B cell (primary cell): ENCODE measurements around the gene SRBD1. TPM values are rescaled to one million over a fixed set of nuclear protein-coding genes. Genes with fewer than 3 reads are reported as not detected.

Experiments
- ATAC-seq: fragments of 200-7000 bp; cut with Tn5 transposase; one replicate; pipeline ENCODE4 v1.10.0; 2021; ENCODE audit warnings: low read depth, mild to moderate bottlenecking, moderate number of reproducible peaks, moderate library complexity
- CTCF ChIA-PET: fragments of 350-600 bp; sonication (Branson Sonifier 250); formaldehyde crosslinking; loops from one replicate; lab custom pipeline; 2021; ENCODE audit warnings: antibody characterized with exemption, inconsistent platforms; lab: Charles Lee
- POLR2A ChIA-PET: fragments of 350-600 bp; sonication (Branson Sonifier 250); formaldehyde crosslinking; loops from one replicate; lab custom pipeline; 2021; ENCODE audit warnings: antibody characterized with exemption; lab: Charles Lee
- DNase-seq: peaks from one replicate; pipeline ENCODE4 v3.0.0; 2013
- H2AFZ ChIP-seq: 2 replicates; pipeline ENCODE4 v1.6.1; 2012; ENCODE audit warnings: mild to moderate bottlenecking, low read depth, low read length; ENCODE audit not compliant: insufficient read depth, poor library complexity, severe bottlenecking
- H3K27ac ChIP-seq, 2 donors: 1 replicate in 1 of 2; 2 replicates in 1 of 2; pipeline ENCODE4 v1.5.1; 2012 to 2013; ENCODE audit warnings: low read length in 2 of 2, mild to moderate bottlenecking in 2 of 2, moderate library complexity in 1 of 2
- H3K27me3 ChIP-seq, 4 experiments: fragments of 200-600 bp in 1 of 4; sonication (generic) in 1 of 4; replicated peaks in 1 of 4; 1 replicate in 2 of 4; 2 replicates in 2 of 4; pipeline versions ENCODE4 v1.6.1 to v1.7.0; 2013 to 2016; ENCODE audit warnings: low read length in 3 of 4, mild to moderate bottlenecking in 2 of 4, mixed read lengths in 1 of 4, moderate library complexity in 1 of 4; ENCODE audit not compliant: insufficient read depth in 4 of 4, control insufficient read depth in 3 of 4; ENCODE audit errors: control extremely low read depth in 1 of 4
- H3K36me3 ChIP-seq, 2 experiments: replicated peaks in 1 of 2; 1 replicate in 1 of 2; 2 replicates in 1 of 2; pipeline versions ENCODE4 v1.6.1 to v1.7.1; 2013; ENCODE audit warnings: low read length in 1 of 2; ENCODE audit not compliant: insufficient read depth in 2 of 2, control insufficient read depth in 1 of 2; ENCODE audit errors: control extremely low read depth in 1 of 2, extremely low read depth in 1 of 2
- H3K4me1 ChIP-seq, 2 donors: fragments of 200-600 bp in 1 of 2; sonication (generic) in 1 of 2; 1 replicate in 1 of 2; 2 replicates in 1 of 2; pipeline versions ENCODE4 v1.5.1 to v1.6.1; 2013 to 2017; ENCODE audit warnings: low read length in 2 of 2; ENCODE audit not compliant: control insufficient read depth in 2 of 2, insufficient read depth in 2 of 2
- H3K4me2 ChIP-seq: replicated peaks from 2 replicates; pipeline ENCODE3; 2012; ENCODE audit warnings: mild to moderate bottlenecking, low read depth, low read length; ENCODE audit not compliant: poor library complexity, severe bottlenecking
- H3K4me3 ChIP-seq, 5 experiments: fragments of 200-600 bp in 1 of 5; sonication (generic) in 1 of 5; 1 replicate in 3 of 5; 2 replicates in 2 of 5; pipeline versions ENCODE4 v1.5.1 to v1.7.0; 2011 to 2016; ENCODE audit warnings: low read length in 4 of 5, mild to moderate bottlenecking in 4 of 5, low read depth in 2 of 5, control low read depth in 1 of 5, moderate library complexity in 1 of 5; ENCODE audit not compliant: insufficient read depth in 1 of 5; ENCODE audit errors: control extremely low read depth in 1 of 5, extremely low read depth in 1 of 5
- H3K79me2 ChIP-seq: fragments of 200-600 bp; sonication (generic); one replicate; pipeline ENCODE4 v1.6.0; 2016; ENCODE audit warnings: low read length; ENCODE audit not compliant: control insufficient read depth, insufficient read depth
- H3K9ac ChIP-seq: fragments of 200-600 bp; sonication (generic); 2 replicates; pipeline ENCODE4 v1.6.1; 2017; ENCODE audit warnings: mild to moderate bottlenecking, low read length, moderate library complexity
- H3K9me3 ChIP-seq, 3 donors: one replicate each; pipeline versions ENCODE4 v1.6.1 to v1.7.1; 2013; ENCODE audit warnings: low read length in 2 of 3; ENCODE audit not compliant: control insufficient read depth in 2 of 3, insufficient read depth in 1 of 3; ENCODE audit errors: control extremely low read depth in 1 of 3
- H4K20me1 ChIP-seq: 2 replicates; pipeline ENCODE4 v1.6.0; 2012; ENCODE audit warnings: mild to moderate bottlenecking, low read length; ENCODE audit not compliant: insufficient read depth, control insufficient read depth, poor library complexity, severe bottlenecking
- H3K27ac Mint-ChIP-seq: one replicate; pipeline ENCODE4 v1.8.0; 2021; ENCODE audit warnings: mixed read lengths
- H3K27me3 Mint-ChIP-seq: one replicate; pipeline ENCODE4 v1.8.0; 2021; ENCODE audit warnings: mixed read lengths
- H3K4me1 Mint-ChIP-seq: one replicate; pipeline ENCODE4 v1.8.0; 2021; ENCODE audit warnings: mixed read lengths
- H3K4me3 Mint-ChIP-seq: one replicate; pipeline ENCODE4 v1.8.0; 2021; ENCODE audit warnings: mixed read lengths
- H3K9me3 Mint-ChIP-seq: one replicate; pipeline ENCODE4 v1.8.0; 2022; ENCODE audit warnings: mixed read lengths; ENCODE audit not compliant: insufficient read depth
- CTCF ChIP-seq: fragments of 200-600 bp; IDR thresholded peaks from one replicate; pipeline ENCODE4 v1.8.0; 2022; ENCODE audit warnings: antibody characterized with exemption, mild to moderate bottlenecking
- EZH2 ChIP-seq: IDR thresholded peaks from 2 replicates; pipeline ENCODE4 v1.6.1; 2012; ENCODE audit warnings: borderline replicate concordance, low read depth, mild to moderate bottlenecking, moderate library complexity, low read length; ENCODE audit not compliant: insufficient read depth, poor library complexity, severe bottlenecking
- WGBS: methylation state at CpG from one replicate; pipeline ENCODE4 v1.1.5; 2013; ENCODE audit warnings: missing lambda C conversion rate; ENCODE audit not compliant: insufficient coverage; 5-methylcytosine and 5-hydroxymethylcytosine counted together
- intact Hi-C: fragments of 100-400 bp; cut with micrococcal nuclease; formaldehyde crosslinking; loops from one replicate; pipeline ENCODE4 v1.10.0; 2022
- polyA plus RNA-seq: library from polyadenylated mRNA; depleted of rRNA; stranded (reverse); fragments of >200 nt; gene quantifications from 2 replicates; pipeline ENCODE4 v1.2.3, GENCODE V29; 2012
- total RNA-seq, 2 donors: library from RNA; stranded (reverse); fragments of 120-200 nt in 1 of 2; gene quantifications; 1 replicate in 1 of 2; 2 replicates in 1 of 2; pipeline versions ENCODE4 v1.2.3 to v1.2.4, GENCODE V29; 2013 to 2022

SRBD1 gene
- total and polyA plus RNA-seq, 2 donors (not counting 1 experiment from before 2014, with no cell fraction given) = 6.2 to 27.1 TPM

GRCh38 chr2:45577441-45577840, 33.6 kb downstream of the SRBD1 start:
- POLR2A ChIA-PET = no interaction called here
- DNase-seq (no peak), ATAC-seq (no peak)
- Histone ChIP-seq H3K4me1 (no peaks in the 10 kb centered on the region), H3K4me2 (no peak overlapping the region), H3K36me3 (peaks cover 5 to 29% of the 10 kb centered on the region in 2 experiments), H3K4me3 (no peak overlapping the region), H4K20me1 (no peaks in the 10 kb centered on the region), H3K79me2 (no peaks in the 10 kb centered on the region), H2AFZ (no peak overlapping the region), H3K27me3 (no peaks in the 10 kb centered on the region), H3K9ac (no peak overlapping the region), H3K27ac (no peak overlapping the region), H3K9me3 (no peaks in the 10 kb centered on the region)
- Mint-ChIP-seq H3K27ac (no peak overlapping the region), H3K4me3 (no peak overlapping the region), H3K9me3 (no peaks in the 10 kb centered on the region), H3K4me1 (peaks cover 1% of the 10 kb centered on the region), H3K27me3 (no peaks in the 10 kb centered on the region)
- intact Hi-C loops = no loop called here
- 100% methylated on average over 2 of the region's 4 CpGs for WGBS
- no peak for TF ChIP-seq EZH2
- no peak for TF ChIP-seq CTCF
- CTCF ChIA-PET = interaction anchor here (0.7 to 6.8 kb wide), 5 partner anchors 10 to 595 kb away, joined by 3 to 73 read pairs (median 3); no protein-coding TSS in a partner anchor

- Histone ChIP-seq H3K4me1 (no peaks in the 10 kb centered on the region), H2AFZ (no peak overlapping the region), H3K9ac (no peak overlapping the region), H3K36me3 (peaks cover 4 to 31% of the 10 kb centered on the region in 2 experiments), H3K27ac (no peak overlapping the region), H3K9me3 (no peaks in the 10 kb centered on the region), H3K4me3 (no peak overlapping the region), H3K79me2 (peaks cover 4% of the 10 kb centered on the region), H3K4me2 (no peak overlapping the region), H3K27me3 (no peaks in the 10 kb centered on the region), H4K20me1 (no peaks in the 10 kb centered on the region)
- DNase-seq (no peak), ATAC-seq (no peak)
- Mint-ChIP-seq H3K4me1 (peaks cover 1% of the 10 kb centered on the region), H3K27me3 (no peaks in the 10 kb centered on the region), H3K9me3 (no peaks in the 10 kb centered on the region), H3K4me3 (no peak overlapping the region), H3K27ac (no peak overlapping the region)
- POLR2A ChIA-PET = no interaction called here
- 40% methylated on average over 1 of the region's 6 CpGs for WGBS
- CTCF ChIA-PET = interaction anchor here (1.8 to 6.8 kb wide), 2 partner anchors 13 to 593 kb away, joined by 4 to 73 read pairs; no protein-coding TSS in a partner anchor
- TF ChIP-seq EZH2 = no peak
- TF ChIP-seq CTCF = no peak
- intact Hi-C loops = no loop called here
These were observed 35.2 kb downstream of the SRBD1 start for GRCh38 chr2:45575881-45576280.
